ENCODE measurements around the gene THSD4.
"Not testable (repeated sequence)": the region's sequence is repeated elsewhere in the genome, so short reads cannot be mapped to it uniquely, and the experiment has no call there.

Gene THSD4

DNA sequence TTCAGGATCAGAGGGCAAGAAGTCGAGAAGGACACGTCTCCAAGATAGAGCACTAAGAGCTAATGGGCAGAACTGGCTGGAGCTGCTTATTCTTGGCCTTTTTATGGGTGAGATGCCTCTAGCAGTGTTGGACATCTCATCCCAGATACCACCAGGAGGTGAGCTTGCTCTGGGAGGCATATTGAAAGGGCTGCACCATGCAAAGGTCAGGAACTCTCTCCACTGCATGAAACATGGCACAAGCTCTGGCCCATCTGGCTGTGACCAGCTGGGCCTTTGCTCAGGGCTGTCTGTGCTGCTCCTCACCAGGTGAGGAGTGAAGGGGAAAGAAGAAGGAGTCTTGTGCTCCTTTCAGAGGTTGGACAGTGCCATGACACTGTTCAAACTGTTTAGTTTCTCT lies 188.7 kb downstream of the THSD4 start:
- H3K36me3 ChIP-seq (ENCODE audit: control insufficient read depth in 1 of 2, insufficient read depth in 2 of 2, low read length in 2 of 2), result no peaks in the 10 kb centered on the region
- no peaks in the 10 kb centered on the region for H3K9me3 ChIP-seq (ENCODE audit: control insufficient read depth in 1 of 2, low read length in 2 of 2)
- no peak overlapping the region for H3K4me3 ChIP-seq (ENCODE audit: low read depth in 1 of 2, low read length in 2 of 2)
- no peak overlapping the region for H3K27ac ChIP-seq (ENCODE audit: low read length)
- peaks cover 0 to 13% of the 10 kb centered on the region in 2 donors for H3K4me1 ChIP-seq (ENCODE audit: control insufficient read depth in 1 of 2, insufficient read depth in 2 of 2, low read length in 2 of 2)
- H3K27me3 ChIP-seq (ENCODE audit: low read depth, low read length), result no peaks in the 10 kb centered on the region

DNA sequence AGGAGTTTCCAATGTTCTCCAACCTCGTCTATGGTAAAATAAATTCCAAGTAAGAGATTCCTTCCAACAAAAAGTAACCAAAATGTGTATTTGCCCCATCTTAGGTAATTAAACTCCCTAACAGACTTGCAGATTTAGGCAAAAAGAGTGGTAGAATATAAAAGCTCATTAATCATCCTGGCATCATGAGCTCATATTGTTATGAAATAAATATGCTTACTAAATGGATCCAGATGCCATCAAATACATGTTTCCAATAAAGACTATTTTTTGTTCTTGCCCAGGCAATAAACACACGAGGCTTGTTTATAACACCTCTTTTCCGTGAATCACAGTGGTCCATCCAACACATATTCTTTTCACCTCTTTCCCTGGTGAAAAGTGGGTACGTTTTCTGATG lies 189.4 kb downstream of the THSD4 start:
- H3K27me3 ChIP-seq (ENCODE audit: low read depth, low read length), result no peaks in the 10 kb centered on the region
- H3K27ac ChIP-seq (ENCODE audit: low read length), result no peak overlapping the region
- no peaks in the 10 kb centered on the region for H3K36me3 ChIP-seq (ENCODE audit: control insufficient read depth in 1 of 2, insufficient read depth in 2 of 2, low read length in 2 of 2)
- H3K4me1 ChIP-seq (ENCODE audit: control insufficient read depth in 1 of 2, insufficient read depth in 2 of 2, low read length in 2 of 2), result peaks cover 0 to 13% of the 10 kb centered on the region in 2 donors
- no peaks in the 10 kb centered on the region for H3K9me3 ChIP-seq (ENCODE audit: control insufficient read depth in 1 of 2, low read length in 2 of 2)
- no peak overlapping the region for H3K4me3 ChIP-seq (ENCODE audit: low read depth in 1 of 2, low read length in 2 of 2)

DNA sequence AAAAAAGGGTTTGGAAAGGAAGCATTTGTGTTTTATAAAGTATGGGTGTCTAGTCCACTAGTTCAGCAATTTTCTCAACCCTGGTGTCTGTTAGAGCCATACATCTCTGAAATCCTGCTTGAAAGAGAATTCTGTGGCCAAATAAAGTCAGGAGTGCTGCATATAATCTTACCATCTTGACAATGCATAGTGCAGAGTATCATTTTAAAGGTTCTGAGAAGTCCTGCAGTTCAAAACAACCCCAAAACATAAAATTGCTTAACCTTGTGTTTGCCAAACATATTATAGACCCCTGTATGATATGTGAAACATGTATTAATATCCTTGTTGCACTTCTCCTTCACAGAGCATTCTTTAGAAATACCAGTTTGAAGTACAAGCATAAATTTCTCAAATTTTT lies 191.3 kb downstream of the THSD4 start:
- Histone ChIP-seq H3K4me3 (ENCODE audit: low read depth in 1 of 2, low read length in 2 of 2) (no peak overlapping the region), H3K4me1 (ENCODE audit: control insufficient read depth in 1 of 2, insufficient read depth in 2 of 2, low read length in 2 of 2) (peaks cover 0 to 13% of the 10 kb centered on the region in 2 donors), H3K27ac (ENCODE audit: low read length) (no peak overlapping the region)

DNA sequence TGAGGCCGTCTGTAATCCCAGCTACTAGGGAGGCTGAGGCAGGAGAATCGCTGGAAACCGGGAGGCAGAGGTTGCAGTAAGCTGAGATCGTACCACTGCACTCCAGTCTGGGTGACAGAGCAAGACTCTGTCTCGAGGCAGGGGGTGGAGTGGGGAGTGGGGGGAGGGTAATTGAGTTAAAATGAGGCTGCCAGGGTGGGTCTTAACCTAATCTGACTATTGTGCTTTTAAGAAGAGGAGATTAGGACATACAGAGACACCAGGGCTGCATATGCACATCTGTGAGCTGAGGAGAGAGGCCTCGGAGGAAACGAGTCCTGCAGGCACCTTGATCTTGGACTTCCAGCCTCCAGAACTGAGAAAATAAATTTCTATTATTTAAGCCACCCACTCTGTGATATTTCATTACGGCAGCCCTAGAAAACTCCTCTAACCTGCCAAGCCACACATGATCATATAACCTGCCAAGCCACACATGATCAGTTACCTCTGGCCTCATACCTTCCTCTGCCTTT lies 197.0 kb downstream of the THSD4 start:
- no peaks in the 10 kb centered on the region for H3K36me3 ChIP-seq (ENCODE audit: control insufficient read depth in 1 of 2, insufficient read depth in 2 of 2, low read length in 2 of 2)

More for the DNA sequence above, 191.3 kb downstream of the THSD4 start:
- Histone ChIP-seq H3K27me3 (ENCODE audit: low read depth, low read length) (no peaks in the 10 kb centered on the region), H3K36me3 (ENCODE audit: control insufficient read depth in 1 of 2, insufficient read depth in 2 of 2, low read length in 2 of 2) (no peaks in the 10 kb centered on the region), H3K9me3 (ENCODE audit: control insufficient read depth in 1 of 2, low read length in 2 of 2) (no peaks in the 10 kb centered on the region)

DNA sequence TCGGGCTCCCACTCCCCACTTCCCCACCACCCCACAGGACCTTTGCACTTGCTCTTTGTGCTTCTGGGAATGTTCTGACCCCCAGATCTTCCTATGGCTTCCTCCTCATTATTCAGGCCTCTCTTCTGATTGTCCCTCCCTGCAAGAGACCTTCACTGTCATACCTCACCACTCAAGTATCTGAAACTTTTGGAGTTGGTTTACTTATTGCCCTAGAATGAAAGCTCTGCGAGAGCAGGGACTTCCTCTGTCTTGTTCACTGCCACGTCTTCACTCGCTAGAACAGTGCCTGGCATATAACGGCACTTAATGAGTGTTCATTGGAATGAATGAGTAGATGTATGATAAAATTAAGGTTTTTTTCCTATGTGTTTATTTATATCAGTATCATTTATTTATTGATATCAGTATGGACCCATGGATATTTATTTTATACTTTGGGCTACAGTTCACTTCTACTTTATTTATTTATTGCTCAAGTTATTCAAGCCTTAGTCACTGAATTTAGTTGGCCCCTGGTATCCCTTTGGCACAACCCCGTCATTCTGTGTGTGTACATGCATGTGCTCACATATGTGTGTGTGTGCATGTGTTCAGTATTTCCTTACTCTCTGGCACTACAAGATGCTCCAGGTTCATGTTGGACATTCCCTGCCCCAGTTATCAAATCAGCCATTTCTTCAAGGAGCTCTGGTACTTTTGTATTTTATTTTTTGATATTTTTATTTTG lies 197.6 kb downstream of the THSD4 start:
- Histone ChIP-seq H3K4me1 (ENCODE audit: control insufficient read depth in 1 of 2, insufficient read depth in 2 of 2, low read length in 2 of 2) (no peaks in the 10 kb centered on the region), H3K9me3 (ENCODE audit: control insufficient read depth in 1 of 2, low read length in 2 of 2) (no peaks in the 10 kb centered on the region), H3K27ac (ENCODE audit: low read length) (no peak overlapping the region), H3K27me3 (ENCODE audit: low read depth, low read length) (no peaks in the 10 kb centered on the region), H3K36me3 (ENCODE audit: control insufficient read depth in 1 of 2, insufficient read depth in 2 of 2, low read length in 2 of 2) (no peaks in the 10 kb centered on the region), H3K4me3 (ENCODE audit: low read depth in 1 of 2, low read length in 2 of 2) (no peak overlapping the region)

More for the DNA sequence above, 197.0 kb downstream of the THSD4 start:
- Histone ChIP-seq H3K9me3 (ENCODE audit: control insufficient read depth in 1 of 2, low read length in 2 of 2) (no peaks in the 10 kb centered on the region), H3K4me1 (ENCODE audit: control insufficient read depth in 1 of 2, insufficient read depth in 2 of 2, low read length in 2 of 2) (no peaks in the 10 kb centered on the region), H3K27ac (ENCODE audit: low read length) (no peak overlapping the region), H3K4me3 (ENCODE audit: low read depth in 1 of 2, low read length in 2 of 2) (no peak overlapping the region), H3K27me3 (ENCODE audit: low read depth, low read length) (no peaks in the 10 kb centered on the region)

DNA sequence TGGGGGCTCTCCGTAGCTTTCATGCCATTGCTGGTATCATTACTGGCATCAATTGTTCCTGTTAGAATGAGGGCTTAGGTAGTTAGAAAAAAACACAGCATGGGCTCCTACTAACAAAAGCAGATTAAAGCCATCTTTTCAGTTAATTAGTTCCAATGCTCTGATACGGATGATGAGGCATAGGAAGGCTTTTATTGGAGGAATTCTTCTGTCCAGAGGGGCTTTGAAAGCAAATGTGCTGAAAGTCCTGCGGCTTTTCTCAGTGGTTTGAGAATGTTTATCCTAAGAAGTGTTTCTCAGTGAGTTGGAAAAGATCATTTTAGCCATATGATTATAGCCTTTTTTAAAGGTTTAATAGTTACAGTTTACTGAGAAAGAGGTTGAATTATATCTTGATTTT lies 198.5 kb downstream of the THSD4 start:
- H3K4me1 ChIP-seq (ENCODE audit: control insufficient read depth in 1 of 2, insufficient read depth in 2 of 2, low read length in 2 of 2), result no peaks in the 10 kb centered on the region
- H3K27me3 ChIP-seq (ENCODE audit: low read depth, low read length), result no peaks in the 10 kb centered on the region
- no peaks in the 10 kb centered on the region for H3K9me3 ChIP-seq (ENCODE audit: control insufficient read depth in 1 of 2, low read length in 2 of 2)
- no peaks in the 10 kb centered on the region for H3K36me3 ChIP-seq (ENCODE audit: control insufficient read depth in 1 of 2, insufficient read depth in 2 of 2, low read length in 2 of 2)
- no peak overlapping the region for H3K27ac ChIP-seq (ENCODE audit: low read length)
- H3K4me3 ChIP-seq (ENCODE audit: low read depth in 1 of 2, low read length in 2 of 2), result no peak overlapping the region

DNA sequence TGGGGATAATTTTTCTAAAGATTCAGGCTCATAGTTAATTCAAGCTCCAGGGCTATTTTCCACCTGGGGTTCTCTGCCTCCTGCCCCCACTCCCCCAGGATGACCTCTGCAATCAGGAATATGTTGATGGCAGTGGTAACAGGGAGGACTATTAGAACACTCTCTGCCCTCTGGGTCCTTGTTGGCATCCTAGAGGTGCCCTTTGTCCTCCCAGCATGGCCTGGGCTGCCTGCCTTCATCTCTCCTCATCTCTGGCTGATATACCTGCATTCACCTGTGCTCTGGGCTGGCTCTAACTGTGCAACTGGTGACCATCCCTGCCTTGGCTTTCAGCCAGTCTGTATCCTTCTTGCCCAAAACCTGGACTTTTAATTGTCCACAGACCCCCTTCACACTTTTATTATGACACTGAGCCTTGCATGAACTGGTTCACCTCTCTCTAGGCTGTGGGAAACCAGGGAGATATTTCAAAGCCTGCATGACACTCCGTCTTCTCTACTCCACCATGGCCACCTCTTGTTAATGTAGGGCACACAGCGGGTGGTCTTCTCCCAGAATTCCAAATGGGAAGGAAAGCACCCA lies 199.8 kb downstream of the THSD4 start:
- no peaks in the 10 kb centered on the region for H3K36me3 ChIP-seq (ENCODE audit: control insufficient read depth in 1 of 2, insufficient read depth in 2 of 2, low read length in 2 of 2)
- no peak overlapping the region for H3K4me3 ChIP-seq (ENCODE audit: low read depth in 1 of 2, low read length in 2 of 2)
- H3K9me3 ChIP-seq (ENCODE audit: control insufficient read depth in 1 of 2, low read length in 2 of 2), result no peaks in the 10 kb centered on the region
- no peaks in the 10 kb centered on the region for H3K4me1 ChIP-seq (ENCODE audit: control insufficient read depth in 1 of 2, insufficient read depth in 2 of 2, low read length in 2 of 2)
- H3K27me3 ChIP-seq (ENCODE audit: low read depth, low read length), result no peaks in the 10 kb centered on the region
- H3K27ac ChIP-seq (ENCODE audit: low read length), result no peak overlapping the region

DNA sequence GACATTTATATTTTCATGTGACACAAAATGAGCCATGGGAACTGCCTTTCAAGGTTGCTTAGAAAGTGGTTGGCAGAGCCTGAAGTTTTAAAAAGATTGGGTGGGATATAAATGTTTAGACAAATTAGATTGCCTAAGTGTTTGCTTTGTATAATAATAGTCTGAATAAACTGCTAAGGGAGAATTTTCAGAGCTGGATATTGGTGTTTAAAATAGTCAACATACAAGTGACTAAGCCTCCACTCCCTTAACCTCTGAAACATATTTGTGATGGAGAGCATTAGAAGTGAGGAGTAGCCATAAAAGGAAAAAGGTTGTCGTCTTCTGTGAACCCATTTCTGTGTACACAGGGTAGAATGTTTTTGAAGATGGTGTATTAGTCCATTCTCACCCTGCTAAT lies 201.6 kb downstream of the THSD4 start:
- H3K27ac ChIP-seq (ENCODE audit: low read length), result no peak overlapping the region

DNA sequence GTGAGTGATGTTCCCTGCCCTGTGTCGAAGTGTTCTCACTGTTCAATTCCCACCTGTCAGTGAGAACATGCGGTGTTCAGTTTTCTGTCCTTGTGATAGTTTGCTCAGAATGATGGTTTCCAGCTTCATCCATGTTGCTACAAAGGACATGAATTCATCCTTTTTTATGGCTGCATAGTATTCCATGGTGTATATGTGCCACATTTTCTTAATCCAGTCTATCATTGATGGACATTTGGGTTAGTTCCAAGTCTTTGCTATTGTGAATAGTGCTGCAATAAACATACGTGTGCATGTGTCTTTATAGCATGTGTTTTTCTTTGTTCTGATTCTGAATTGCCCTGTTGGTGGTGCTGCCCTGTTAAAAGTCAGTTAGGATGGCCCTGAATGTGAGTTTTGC lies 204.2 kb downstream of the THSD4 start:
- H3K9me3 ChIP-seq (ENCODE audit: control insufficient read depth in 1 of 2, low read length in 2 of 2); H3K4me1 ChIP-seq (ENCODE audit: control insufficient read depth in 1 of 2, insufficient read depth in 2 of 2, low read length in 2 of 2); H3K4me3 ChIP-seq (ENCODE audit: low read depth in 1 of 2, low read length in 2 of 2); H3K27me3 ChIP-seq (ENCODE audit: low read depth, low read length); H3K36me3 ChIP-seq (ENCODE audit: control insufficient read depth in 1 of 2, insufficient read depth in 2 of 2, low read length in 2 of 2); H3K27ac ChIP-seq (ENCODE audit: low read length): not testable (repeated sequence)

More for the DNA sequence above, 201.6 kb downstream of the THSD4 start:
- Histone ChIP-seq H3K36me3 (ENCODE audit: control insufficient read depth in 1 of 2, insufficient read depth in 2 of 2, low read length in 2 of 2) (no peaks in the 10 kb centered on the region), H3K27me3 (ENCODE audit: low read depth, low read length) (no peaks in the 10 kb centered on the region), H3K4me3 (ENCODE audit: low read depth in 1 of 2, low read length in 2 of 2) (no peak overlapping the region), H3K4me1 (ENCODE audit: control insufficient read depth in 1 of 2, insufficient read depth in 2 of 2, low read length in 2 of 2) (no peaks in the 10 kb centered on the region), H3K9me3 (ENCODE audit: control insufficient read depth in 1 of 2, low read length in 2 of 2) (no peaks in the 10 kb centered on the region)

DNA sequence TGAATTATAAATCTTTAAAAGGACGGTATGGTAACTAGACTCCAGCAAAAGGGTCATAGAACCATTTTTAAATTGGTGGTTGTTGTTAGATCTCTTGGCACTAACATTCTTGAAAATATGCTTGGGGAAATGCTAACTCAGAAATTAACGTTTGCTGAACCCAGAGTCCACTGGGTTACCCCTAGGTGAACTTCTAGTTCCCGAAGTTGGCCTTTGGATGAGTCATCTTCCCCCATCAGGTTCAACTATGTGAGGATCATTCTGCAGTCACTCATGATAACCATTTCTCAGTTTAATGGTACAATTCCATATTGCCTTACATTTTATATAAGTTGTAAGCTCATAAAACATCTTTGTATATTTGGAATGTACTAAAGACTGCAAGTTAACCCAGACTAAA lies 204.7 kb downstream of the THSD4 start:
- no peaks in the 10 kb centered on the region for H3K4me1 ChIP-seq (ENCODE audit: control insufficient read depth in 1 of 2, insufficient read depth in 2 of 2, low read length in 2 of 2)

DNA sequence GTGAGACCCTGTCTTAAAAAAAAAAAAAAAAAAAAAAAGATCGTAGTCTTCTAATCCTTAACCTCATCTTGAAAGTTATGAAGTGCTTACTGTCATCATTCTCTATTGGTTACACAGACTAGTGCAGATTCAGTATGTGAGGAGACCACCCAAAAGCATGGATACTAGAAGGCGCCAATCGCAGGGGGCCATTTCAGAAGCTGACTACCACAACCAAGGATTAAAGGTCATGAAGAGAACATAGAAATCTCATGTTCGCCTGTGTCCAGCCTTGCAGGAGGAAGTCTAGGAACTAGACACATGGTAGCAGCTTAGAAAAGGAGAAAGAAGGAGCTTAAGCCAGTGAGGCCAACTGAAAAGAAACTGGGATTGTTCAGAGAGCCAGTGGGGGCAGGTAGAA lies 207.8 kb downstream of the THSD4 start:
- Histone ChIP-seq H3K27ac (ENCODE audit: low read length) (no peak overlapping the region), H3K27me3 (ENCODE audit: low read depth, low read length) (no peaks in the 10 kb centered on the region), H3K9me3 (ENCODE audit: control insufficient read depth in 1 of 2, low read length in 2 of 2) (no peaks in the 10 kb centered on the region), H3K4me3 (ENCODE audit: low read depth in 1 of 2, low read length in 2 of 2) (no peak overlapping the region), H3K36me3 (ENCODE audit: control insufficient read depth in 1 of 2, insufficient read depth in 2 of 2, low read length in 2 of 2) (no peaks in the 10 kb centered on the region), H3K4me1 (ENCODE audit: control insufficient read depth in 1 of 2, insufficient read depth in 2 of 2, low read length in 2 of 2) (no peaks in the 10 kb centered on the region)

More for the DNA sequence above, 204.7 kb downstream of the THSD4 start:
- H3K9me3 ChIP-seq (ENCODE audit: control insufficient read depth in 1 of 2, low read length in 2 of 2), result no peaks in the 10 kb centered on the region
- H3K27ac ChIP-seq (ENCODE audit: low read length), result no peak overlapping the region
- no peaks in the 10 kb centered on the region for H3K27me3 ChIP-seq (ENCODE audit: low read depth, low read length)
- H3K36me3 ChIP-seq (ENCODE audit: control insufficient read depth in 1 of 2, insufficient read depth in 2 of 2, low read length in 2 of 2), result no peaks in the 10 kb centered on the region
- no peak overlapping the region for H3K4me3 ChIP-seq (ENCODE audit: low read depth in 1 of 2, low read length in 2 of 2)
